Transverse colon (tissue), 4 donors: ENCODE results near the gene RMI1.
A peak's percentile ranks its signal among the peaks of the same experiment; 100 is the strongest.

Experiments used
- CTCF ChIP-seq, 5 experiments: fragments of 200-600 bp in 3 of 5; fragments of 450-650 bp in 2 of 5; sonication (generic) in 3 of 5; IDR thresholded peaks; 1 replicate in 2 of 5; 2 replicates in 3 of 5; pipeline ENCODE4 v1.5.1; 2016 to 2017; ENCODE audit warnings: antibody characterized with exemption in 5 of 5, inconsistent platforms in 3 of 5, mild to moderate bottlenecking in 2 of 5, moderate library complexity in 1 of 5
- POLR2A ChIP-seq: fragments of 450-650 bp; IDR thresholded peaks from one replicate; pipeline ENCODE4 v1.6.1; 2016; ENCODE audit warnings: antibody characterized with exemption, mild to moderate bottlenecking, moderate library complexity
- POLR2AphosphoS5 ChIP-seq, 3 donors: sonication (generic); formaldehyde crosslinking; IDR thresholded peaks; one replicate each; pipeline ENCODE4 v1.6.1; 2016; ENCODE audit warnings: antibody characterized with exemption in 3 of 3

GRCh38 chr9:83965350-83966208 lies 15.0 kb upstream of the RMI1 start:
- no peak for TF ChIP-seq CTCF (IDR thresholded peaks at IDR 0.05)
- peak; percentile 10 for TF ChIP-seq POLR2A
- no peak for TF ChIP-seq POLR2AphosphoS5 (IDR thresholded peaks at IDR 0.05)
